SW480 (cell line): ENCODE measurements around the gene PRDM16.
A peak's percentile ranks its signal among the peaks of the same experiment; 100 is the strongest.

ENCODE experiments used
- DNase-seq: peaks from one replicate; pipeline ENCODE4 v3.0.0-alpha.2; 2016; ENCODE audit warnings: low spot score

Gene PRDM16

DNA sequence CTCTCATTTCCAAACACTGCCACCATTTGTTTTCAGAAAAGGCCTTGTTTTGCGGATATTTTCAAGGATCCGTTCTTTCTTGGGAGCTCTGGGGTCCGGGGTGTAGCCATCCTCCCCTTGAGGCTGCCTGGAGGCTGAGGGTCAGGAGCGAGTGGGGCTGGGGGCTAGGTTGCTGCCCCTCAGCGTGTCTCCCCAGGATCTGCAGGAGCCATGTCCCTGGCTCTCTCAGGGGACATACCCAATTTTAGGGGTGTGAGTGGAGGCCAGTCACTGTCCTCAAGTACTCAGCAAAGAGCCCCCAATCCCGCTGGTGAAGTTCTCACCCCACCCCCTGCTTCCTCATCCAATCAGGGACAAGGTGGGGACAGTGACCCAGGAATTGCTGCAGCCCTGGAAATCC, 15.0 kb upstream of the PRDM16 start:
- no peak for DNase-seq

DNA sequence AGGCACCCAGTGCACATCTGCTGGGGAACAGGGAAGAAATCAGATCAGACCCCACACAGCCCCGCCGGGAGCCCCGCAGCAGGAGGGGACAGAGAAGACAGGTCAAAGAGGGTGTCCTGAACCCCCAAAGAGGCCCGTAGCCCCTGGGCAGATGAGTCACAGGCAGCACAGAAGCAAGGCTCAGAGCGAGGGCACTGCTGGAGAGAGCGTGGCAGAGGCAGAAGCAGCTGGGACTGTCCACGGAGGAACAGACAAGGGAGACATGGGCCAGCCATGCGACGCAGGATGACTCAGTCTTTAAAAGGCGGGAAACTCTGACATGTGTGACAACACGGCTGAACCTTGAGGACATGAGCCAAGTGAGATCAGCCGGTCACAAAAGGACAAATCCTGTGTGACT, 14.5 kb upstream of the PRDM16 start:
- DNase-seq = no peak

DNA sequence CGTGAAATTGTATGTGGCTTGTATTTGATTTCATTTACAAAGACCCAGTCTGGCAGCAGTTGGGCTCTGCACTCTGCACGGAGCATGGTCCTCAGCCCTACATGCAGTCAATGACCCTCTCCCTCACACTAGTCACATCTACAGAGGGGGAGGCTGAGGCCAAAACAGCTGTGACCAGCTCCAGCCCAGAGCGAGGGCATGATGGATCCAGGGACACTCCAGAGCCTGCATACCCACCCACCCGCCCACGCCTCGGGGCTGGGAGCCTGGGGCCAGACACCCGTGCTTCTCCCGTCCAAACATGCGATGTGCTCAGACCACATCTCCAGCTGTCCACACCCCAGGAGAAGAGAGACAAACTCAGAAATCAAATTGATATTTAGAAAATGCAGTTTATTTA, 14.0 kb upstream of the PRDM16 start:
- DNase-seq = no peak

DNA sequence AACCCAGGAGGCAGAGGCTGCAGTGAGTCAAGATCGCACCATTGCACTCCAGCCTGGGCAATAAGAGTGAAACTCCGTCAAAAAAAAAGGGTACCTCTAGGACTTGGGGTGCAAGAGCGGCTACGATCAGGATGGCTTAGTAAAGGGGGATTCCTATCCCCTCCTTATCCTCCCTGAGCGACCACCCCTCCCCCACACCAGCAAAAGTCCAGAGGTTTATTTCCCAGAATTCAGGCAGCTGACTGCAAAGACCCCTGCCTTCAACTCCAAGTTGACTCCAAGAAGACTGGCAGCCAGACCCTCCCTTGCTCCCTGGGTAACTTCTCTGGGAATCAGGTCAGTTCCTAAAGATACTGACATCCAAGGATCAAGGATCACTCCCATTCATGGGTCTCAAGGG, 12.4 kb upstream of the PRDM16 start:
- no peak for DNase-seq

DNA sequence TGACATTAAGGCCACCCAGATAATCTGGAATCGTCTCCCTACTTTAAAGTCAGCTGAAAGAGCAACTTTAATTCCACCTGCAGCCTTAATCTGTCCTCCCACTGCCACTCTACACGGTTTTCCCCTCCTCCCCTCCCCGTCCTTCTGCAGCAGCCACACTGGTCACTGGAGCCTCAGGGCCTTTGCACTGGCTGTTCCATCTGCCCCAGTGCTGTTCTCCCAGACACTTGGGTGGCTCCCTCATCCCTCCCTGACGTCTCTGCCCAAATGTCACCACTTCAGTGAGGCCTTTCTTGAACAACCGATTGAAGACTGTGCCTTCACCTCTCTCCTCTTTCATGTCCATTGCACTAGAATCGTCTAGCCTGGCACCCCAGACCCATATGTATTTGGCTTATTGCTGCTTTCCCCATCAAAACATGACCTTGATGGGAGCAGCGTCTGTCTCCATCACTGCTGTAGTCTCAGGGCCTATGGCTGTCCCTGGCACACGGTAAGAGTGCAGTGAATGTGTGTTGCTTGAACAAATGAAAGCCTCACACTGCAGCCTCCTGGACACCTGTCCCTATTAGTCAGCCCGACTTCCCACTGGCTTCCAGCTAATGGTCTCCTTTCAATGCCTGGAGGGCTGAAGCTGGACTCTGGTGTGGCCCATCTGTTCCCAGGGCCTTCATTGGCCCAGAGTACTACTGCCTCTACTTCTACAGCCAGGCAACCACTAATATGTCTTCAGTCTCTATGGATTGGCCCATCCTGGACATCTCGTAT, 10.6 kb upstream of the PRDM16 start:
- DNase-seq = no peak

DNA sequence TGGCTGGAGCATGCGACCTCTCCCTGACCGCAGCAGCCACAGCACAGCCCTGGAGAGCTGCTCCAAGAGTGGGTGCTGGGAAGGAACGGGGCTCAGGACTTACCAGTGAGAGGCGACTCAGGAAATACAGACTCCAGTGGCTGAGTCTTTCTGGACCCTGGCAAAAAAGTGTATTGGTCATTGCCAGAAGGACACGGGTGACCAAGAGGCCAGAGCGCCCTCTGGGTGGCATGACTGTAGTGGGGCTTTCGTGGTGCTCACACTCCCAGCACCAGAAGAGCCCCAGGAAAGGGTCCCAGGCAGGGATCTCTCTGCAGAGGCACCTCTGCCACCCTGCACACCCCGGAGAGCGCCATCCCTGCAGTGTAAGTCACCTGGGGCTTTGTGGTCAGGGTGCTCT, 8.9 kb upstream of the PRDM16 start:
- DNase-seq = no peak

DNA sequence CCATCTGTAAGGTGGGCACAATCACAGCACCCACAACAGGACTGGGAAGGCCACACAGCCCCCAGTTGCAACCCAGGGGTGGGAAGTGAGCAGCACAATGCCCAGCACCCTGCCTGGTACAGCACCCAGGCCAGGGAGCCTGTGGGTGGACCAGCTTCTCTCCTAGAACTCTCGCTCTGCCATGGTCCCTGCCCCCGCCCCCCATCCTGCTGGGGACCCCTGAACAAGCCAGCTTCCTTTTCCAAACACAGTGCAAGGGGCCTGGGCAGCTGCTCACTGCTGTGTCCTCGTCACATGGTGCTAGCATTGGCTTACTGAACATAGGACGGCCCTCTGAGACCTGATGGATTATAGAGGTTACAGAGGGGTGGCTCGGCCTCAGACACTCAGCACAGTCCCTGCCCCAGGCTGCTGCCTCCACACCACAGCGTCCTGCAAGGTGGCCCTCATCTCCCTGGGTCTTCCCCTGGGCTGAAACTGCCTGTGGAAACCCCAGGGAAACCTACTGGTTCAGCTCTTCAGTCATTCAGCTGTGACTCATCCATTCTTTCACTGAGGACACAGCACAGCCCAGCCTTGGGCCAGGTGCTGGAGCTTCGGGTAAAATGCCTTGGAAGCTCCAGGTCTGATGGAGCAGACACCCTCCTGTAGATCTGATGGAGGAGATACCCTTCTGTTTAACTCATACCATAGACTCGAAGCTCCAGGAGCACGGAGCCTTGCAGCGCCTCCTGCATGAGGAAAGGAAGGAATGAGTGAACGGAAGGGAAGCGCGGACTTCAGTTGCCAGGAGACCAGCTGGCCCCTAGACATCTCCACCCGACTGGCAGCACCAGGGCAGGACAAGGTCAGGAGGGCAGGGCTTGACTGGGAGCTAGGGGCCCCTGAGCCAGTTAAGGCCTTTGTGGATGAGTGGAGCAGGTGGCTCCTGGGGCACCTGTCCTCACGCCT, 8.1 kb upstream of the PRDM16 start:
- peak; percentile 48 for DNase-seq

DNA sequence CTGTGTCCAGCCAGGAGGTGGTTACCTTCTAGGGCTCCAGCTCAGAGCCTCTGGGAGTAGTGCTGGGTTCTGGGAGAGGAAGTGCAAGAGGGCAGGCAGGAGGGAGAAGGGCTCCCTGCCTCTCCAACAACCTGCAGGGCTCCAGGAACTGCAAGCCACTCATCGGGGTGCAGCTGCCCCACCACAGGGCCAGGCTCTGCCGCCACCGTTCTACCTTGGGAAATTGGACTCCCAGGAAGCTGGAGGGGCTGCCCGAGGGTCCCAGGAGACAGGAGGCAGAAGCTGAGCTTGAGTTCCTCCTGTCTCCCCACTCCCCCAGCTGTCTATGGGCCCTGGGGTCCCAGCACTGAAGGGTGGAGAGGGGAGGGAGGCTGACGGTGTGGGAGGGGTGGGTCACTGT, 7.4 kb upstream of the PRDM16 start:
- DNase-seq = no peak

DNA sequence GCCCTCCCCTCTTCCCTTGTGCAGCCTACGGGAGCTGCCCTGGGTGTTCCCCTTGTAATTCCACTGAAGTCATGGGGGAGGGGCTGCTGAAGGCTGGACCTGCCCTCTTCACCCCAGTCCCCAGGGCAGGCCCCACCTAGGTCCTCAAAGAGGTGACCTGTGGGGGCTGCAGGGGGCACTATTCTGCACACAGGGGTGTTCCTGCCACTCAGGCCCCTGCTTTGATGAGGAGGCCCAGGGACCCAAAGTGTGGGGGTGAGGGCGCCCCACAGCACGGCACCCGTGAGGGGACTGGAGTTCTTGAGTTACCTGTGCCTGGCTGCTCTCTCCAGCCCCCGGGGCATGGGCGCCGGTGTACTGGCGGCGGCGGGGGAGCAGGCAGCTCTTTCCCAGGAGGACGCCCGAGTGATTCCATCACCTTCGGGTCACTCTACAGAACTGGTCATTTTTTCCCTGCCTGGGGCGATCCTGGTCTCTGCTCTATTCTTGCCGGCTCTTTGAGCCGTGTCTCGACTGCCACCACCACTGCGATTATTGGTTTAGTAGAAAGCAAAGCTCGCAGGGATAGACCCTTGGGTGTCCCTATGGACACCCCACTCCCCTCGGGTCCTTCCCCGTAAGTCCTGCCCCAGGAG, 6.9 kb upstream of the PRDM16 start:
- DNase-seq = no peak

DNA sequence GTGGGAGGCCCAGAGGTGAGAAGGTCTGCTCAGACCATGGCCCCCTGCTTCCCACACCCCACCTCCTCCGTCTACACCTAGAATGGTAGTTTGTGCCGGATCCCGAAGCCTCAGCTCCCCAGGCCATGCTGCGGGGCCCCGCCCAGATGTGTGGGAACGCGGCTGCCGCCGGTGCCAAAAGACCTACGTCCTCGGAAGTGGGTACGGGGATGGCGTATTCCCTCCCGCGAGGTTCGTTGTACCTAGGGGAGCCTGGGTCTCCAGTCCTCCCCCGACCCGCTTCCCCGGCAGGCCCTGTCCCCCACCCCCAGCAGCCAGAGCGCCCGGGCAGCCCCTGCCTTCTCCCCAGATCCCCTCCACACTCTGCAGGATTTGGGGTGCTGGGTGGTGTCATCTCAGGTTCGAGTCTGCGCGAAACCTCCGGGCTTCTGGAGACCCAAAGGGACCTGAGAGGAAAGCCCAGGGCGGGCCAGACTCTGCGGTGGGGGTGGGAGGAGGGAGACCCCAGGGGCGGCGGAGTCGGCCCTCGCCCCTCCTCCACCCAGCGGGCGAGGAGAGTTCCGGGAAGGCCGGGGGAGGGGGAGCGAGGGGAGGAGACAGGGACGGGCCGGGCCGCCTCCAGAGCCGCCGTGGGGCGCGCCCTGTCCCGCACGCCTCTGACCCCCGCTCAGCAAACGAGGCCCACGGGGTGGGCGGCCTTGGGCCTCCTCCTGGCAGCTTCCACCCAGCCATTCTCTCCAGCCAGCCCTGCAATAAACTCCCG, 6.2 kb upstream of the PRDM16 start:
- no peak for DNase-seq

DNA sequence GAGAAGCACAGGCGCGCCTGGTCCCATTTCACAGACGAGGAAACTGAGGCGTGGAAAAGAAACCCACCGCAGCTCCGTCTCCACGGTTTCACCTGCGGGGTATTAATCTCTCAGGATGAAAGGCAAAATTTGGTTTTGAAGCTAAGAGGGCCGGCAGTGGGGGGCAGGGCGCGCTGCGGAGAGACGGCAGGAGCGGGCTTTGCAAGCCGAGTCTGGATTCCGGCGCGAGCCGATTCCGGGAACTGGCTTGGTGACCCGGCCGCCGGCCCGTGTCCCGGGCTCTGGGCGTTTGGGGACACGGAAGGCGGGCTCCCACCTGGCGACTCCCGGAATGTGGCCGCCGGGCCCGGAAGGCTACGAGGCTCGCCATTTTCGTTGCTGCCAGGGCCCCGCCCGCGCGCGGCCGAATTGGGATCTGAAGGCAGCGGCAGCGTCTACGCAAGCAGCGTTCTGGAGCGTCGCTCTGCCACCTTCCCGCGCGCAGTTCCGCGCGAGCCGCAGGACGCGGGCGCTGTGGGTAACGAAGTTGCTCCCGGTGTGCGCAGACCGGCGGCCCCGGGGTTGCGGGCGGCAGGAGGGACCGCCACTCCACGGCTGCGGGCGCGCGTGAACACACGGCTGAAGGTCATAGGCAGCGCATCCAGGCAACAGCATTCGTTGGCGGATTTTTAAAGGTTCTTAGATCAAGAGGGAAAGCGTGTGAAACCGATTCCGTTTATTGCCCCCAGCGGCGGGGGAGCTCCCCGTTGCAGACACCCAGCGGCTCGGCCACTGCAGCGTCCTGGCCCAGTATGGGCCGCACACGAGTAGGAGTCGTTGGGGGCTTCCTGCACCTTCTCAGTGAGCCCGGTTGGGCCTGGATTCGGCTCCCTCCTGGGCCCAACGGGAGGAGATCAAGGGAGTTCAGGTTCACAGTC, 5.4 kb upstream of the PRDM16 start:
- DNase-seq = no peak

DNA sequence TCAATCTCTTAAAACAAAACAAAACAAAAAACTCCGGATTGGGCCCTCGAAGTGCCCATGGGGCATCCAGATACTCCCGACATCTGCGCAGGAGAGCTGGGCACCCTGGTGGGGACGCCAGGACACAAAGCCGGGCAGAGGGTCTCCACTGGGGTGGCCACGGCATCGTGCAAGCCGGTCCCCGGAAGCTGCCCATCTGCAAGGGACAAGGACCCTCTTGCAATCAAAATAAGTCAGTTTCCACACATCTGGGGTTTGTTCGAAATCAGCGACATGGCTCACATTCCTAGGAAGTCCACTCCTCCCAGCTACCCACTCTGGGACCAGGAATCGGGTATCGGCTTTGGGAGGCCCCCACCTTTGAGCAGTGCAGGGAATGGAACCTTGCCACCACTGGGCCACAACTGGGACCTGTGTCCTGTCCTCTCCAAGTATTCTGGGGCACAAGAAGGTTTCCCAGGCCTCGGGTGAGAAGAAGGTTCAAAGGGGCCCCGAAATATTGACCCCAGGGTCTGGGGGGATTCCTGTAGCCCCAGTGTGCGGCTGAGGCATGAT, 4.6 kb upstream of the PRDM16 start:
- no peak for DNase-seq

DNA sequence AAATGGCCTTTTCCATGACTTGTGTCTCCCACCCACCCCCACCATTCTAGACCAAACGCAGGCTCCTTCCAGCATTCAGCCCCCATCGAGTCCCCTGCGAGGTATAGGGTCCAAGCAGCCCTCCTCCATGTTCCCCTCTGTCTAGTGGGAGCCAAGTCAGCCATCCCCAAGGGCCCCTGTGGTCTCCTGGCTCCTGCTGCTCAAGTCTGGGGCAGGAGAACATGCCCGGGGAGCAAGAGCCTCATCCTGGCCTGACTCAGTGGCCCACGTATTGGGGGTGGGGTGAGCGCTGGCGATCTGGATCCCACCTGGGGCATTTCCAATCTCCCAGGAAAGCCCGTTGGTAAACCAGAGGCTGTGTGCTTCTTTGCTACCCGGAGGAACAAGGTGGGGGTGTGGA, 4.1 kb upstream of the PRDM16 start:
- DNase-seq = no peak

DNA sequence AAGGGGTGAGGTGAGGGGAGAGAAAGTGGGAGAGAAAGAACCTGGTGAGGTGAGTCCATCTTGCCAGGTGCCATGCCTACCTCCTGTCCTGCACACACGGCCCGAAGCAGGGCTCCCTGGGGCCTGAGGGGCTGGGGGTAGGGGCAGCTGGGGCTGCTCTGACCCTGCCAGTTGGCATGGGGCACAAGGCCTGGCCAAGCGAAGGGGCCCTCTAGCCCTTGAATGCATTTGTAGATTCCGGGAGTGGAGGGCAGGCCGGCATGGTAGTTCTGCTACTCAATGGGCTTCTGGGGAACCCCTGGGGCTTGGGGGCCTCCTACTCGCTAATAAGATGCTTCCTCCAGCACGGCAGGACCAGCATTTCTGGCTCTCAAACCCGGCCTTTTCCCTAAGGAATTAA, 3.6 kb upstream of the PRDM16 start:
- no peak for DNase-seq

DNA sequence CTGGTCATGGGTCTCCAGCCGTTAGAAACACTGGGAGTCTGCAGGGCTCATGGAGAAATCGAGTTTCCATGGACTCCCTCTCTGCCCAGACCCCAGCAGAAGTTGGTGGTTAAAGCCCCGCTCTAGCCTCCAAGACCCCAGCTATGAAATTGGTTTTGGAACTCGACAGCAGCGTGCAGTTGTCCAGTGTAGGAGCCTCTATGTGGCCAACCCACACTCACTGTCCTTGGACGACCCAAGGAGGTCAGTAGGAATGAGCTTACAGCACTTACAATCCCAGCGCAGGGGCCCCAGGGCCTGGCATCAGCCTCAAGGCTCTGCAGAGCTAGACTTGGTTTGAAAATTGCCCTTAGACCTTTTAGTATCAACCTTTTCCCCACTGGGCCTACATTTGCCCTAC, 3.2 kb upstream of the PRDM16 start:
- DNase-seq = no peak

DNA sequence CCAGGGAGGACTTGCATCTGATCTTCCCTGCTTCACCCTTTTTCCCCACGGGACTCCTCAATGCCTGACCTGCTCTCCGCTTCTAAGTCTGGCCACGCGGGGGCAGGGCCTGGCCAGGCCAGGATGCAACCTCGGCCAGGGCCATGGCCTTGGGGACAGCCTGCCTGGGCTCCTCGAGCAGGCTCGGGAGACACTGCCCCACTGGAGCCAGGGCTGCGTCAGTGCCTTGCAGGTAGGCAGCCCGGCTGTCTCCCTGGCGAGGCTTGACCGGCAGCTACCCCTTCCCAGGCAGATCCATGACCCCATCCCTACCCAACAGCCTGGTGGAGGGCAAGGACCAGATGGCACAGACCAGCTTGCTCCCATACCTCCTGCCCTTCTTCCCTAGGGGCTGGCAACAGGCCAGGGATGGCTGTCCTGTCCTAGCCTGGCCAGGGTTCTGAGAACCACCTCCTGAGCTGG, 2.7 kb upstream of the PRDM16 start:
- no peak for DNase-seq

DNA sequence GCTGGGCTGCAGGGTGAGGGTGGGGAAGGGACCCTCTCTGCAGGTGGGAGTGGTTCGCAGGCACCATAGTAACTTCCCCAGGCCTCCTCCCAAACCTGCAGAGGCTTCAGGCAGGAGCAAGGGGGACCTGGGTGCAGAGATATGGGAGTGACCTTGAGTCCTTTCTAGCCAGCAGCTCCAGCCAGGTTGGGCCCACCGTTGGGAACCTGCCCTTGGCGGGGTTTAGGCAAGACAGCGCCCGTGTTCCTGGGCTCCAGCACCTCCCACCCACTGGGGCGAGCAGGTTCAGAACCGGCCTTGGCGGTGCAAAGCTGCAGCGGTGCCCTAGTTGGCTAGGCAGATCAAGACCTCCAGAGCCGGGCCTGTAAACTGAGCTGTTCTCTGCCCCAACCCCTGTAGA, 2.2 kb upstream of the PRDM16 start:
- no peak for DNase-seq

DNA sequence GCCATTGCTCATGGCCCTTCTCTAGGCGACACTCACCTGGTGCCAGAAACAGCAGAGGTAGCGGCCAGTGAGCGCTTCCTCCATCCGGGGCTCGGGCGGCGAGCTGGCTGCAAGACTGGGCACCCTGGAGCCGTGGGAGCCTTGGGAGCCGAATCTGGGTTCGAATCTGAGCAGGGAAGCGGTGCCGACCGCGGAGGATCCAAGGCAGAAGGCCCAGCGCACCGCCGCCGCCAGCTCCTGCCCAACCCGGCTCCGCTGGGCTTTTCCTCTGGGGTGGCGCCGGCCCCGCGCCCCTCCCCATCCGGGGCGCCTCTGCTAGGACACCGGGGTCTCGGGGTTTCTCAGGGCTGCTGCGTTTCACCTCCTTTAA, 1.7 kb upstream of the PRDM16 start:
- DNase-seq = no peak

DNA sequence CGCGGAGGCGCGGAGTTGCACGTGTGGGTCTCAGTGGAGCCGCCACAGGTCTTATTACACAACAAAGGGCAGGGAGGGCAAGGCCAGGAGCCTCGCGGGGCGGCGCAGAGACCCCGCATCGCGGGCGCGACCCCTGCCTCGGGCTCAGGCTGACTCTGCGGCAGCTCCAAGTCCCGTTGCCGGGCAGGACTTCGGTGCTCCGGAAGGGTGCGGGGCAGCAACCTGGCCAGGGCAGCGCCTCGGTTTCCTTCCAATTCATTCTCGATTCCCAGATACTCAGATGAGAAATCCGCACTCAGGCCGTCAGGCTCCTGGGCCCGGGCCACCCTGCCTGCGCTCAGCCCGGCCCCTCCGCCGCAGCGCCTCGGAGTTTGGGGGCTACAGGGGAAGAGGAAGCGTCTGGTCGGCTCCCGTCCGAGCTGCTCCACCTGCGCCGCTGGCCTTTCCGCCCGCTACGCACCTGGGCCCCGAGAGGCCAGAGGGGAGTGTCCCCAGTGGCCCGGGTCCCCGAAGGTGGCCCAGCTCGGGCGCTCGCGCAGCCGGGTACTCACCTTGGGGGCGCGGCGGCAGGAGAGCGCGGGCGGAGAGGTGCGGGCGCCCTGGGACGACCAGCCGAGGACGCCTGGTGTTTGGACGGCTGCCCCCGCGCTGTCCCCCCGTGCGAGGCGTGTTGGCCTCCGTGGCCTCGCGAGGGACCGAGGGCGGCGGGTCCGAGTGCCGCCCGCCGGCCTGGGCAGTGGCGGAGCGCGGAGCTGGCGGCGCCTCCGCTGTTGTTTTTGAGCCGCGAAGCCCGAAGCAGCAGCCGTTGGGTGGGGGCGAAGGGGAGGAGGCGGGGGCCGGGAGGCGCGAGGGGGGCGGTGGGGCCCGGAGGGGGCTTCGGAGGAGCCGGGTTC, 1.1 kb upstream of the PRDM16 start:
- DNase-seq = no peak
